KOPT-K1 (cell line): ENCODE results near the gene ABLIM2.

Experiments used
- H3K27ac ChIP-seq: fragments of 200-600 bp; sonication (generic); 2 replicates; pipeline ENCODE4 v1.5.1; 2016; ENCODE audit warnings: antibody characterized with exemption, mild to moderate bottlenecking, low read depth, low read length; ENCODE audit not compliant: poor library complexity, severe bottlenecking
- H3K36me3 ChIP-seq: fragments of 200-600 bp; sonication (generic); 2 replicates; pipeline ENCODE4 v1.5.1; 2017; ENCODE audit warnings: antibody characterized with exemption, mild to moderate bottlenecking, low read length, moderate library complexity; ENCODE audit not compliant: insufficient read depth
- H3K9me3 ChIP-seq: fragments of 200-600 bp; sonication (generic); 2 replicates; pipeline ENCODE4 v1.5.1; 2017; ENCODE audit warnings: antibody characterized with exemption, low read length, mild to moderate bottlenecking; ENCODE audit not compliant: insufficient read depth, poor library complexity, severe bottlenecking

Gene ABLIM2

GRCh38 chr4:8005814-8006215, 152.8 kb downstream of the ABLIM2 start:
- H3K9me3 ChIP-seq: no peaks in the 10 kb centered on the region
- no peaks in the 10 kb centered on the region for H3K36me3 ChIP-seq
- H3K27ac ChIP-seq: no peak overlapping the region

DNA sequence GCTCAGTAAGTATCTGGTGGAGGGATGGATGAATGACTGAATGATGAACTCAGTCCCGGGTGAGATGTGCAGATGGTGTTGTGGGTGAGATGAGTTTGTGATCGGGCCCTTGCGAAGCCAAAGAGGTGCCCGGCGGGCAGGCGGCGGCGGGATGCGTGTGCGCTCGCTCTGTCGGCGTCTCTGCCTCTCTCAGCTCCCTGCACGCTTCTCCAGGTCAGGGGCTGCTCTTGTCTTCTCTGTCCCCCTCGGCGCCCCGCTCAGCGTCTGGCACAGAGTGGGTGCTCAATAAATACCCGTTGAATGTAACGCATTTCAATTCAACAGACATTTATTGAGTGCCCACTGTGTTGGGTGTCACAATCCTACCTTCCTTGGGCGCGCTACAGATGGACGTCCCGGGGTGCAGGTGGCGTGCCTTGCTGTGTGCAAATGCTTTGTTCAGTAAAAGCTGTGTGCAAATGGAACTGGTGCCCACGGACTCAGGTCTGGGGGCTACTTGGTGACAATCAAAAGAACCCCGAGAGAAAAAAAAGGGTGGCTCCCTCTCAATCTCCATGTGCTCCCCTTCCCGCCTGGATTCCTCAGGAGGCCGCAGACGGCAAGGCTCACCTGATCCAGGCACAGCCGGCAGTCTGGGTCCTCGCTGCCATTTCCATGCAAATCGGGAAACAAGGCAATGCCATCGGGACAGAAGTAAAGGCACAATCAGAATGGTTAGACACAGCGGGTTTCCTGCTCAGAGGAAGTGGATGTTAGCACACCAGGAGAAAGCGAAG, 153.4 kb downstream of the ABLIM2 start:
- no peaks in the 10 kb centered on the region for H3K36me3 ChIP-seq
- H3K9me3 ChIP-seq: no peaks in the 10 kb centered on the region
- no peak overlapping the region for H3K27ac ChIP-seq

DNA sequence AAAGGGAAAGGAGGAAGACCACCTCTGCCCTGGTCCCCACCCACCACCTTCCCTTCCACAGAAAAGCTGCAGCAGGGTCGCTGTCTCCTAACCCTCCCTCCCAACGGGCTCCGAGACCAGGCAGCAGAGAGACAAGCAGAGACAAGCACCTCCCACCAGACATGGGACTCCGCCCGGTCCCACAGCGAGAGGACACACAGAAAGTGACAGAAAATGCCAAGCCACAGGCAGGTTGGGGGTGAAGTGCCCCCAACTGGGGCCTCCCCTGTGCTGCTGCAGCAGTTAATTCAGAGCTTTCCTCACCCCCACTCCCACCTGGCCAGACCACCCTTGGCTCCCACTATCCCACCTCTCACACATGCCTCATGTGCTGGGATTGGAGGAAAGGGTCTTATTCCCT, 154.5 kb downstream of the ABLIM2 start:
- no peaks in the 10 kb centered on the region for H3K9me3 ChIP-seq
- no peak overlapping the region for H3K27ac ChIP-seq

DNA sequence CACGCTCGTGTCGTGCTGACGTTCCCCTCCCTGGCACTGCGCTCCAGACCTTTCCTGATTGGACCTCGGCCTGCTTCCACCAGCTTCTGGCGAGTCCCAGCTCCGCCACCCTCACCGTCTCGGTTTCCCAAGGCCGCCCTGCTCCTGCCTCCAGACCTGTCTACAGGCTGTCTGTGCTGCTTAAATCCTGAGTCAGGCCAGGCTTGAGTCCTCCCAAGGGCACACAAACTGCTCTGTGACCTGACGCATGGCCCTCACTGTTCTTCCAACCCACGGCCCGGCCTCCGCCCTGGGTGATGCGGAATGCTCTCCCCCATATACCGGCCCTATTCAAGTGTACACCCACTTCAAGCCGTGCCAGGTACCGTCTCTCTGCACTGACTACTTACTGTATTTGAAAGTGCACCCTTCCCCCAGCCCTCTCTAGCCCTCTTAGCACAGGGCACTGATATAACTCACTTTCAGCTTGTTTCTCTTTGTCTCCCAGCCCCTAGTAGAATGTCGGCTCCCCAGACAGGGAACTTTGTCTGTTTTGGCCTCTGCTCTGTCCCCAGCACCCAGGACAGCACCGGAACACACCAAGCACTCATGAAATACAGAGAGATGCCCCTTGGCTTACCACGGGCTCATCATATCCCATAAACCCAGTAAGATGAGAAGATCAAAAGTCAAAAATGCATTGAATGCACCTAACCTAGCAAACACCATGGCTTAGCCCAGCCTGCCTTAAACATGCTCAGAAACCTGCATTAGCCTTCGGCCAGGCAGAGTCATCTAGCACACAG, 155.9 kb downstream of the ABLIM2 start:
- Histone ChIP-seq H3K9me3 (no peaks in the 10 kb centered on the region), H3K36me3 (no peaks in the 10 kb centered on the region)

More for the DNA sequence above, 154.5 kb downstream of the ABLIM2 start:
- H3K36me3 ChIP-seq: no peaks in the 10 kb centered on the region

GRCh38 chr4:8001564-8002355, 156.9 kb downstream of the ABLIM2 start:
- Histone ChIP-seq H3K27ac (no peak overlapping the region), H3K36me3 (no peaks in the 10 kb centered on the region), H3K9me3 (no peaks in the 10 kb centered on the region)

More for the DNA sequence above, 155.9 kb downstream of the ABLIM2 start:
- H3K27ac ChIP-seq: no peak overlapping the region

GRCh38 chr4:8000721-8001491, 157.7 kb downstream of the ABLIM2 start:
- Histone ChIP-seq H3K36me3 (no peaks in the 10 kb centered on the region), H3K27ac (no peak overlapping the region), H3K9me3 (no peaks in the 10 kb centered on the region)

- H3K9me3 ChIP-seq: no peaks in the 10 kb centered on the region
- no peaks in the 10 kb centered on the region for H3K36me3 ChIP-seq
- no peak overlapping the region for H3K27ac ChIP-seq
Observed at GRCh38 chr4:8000247-8000646, 158.4 kb downstream of the ABLIM2 start.

DNA sequence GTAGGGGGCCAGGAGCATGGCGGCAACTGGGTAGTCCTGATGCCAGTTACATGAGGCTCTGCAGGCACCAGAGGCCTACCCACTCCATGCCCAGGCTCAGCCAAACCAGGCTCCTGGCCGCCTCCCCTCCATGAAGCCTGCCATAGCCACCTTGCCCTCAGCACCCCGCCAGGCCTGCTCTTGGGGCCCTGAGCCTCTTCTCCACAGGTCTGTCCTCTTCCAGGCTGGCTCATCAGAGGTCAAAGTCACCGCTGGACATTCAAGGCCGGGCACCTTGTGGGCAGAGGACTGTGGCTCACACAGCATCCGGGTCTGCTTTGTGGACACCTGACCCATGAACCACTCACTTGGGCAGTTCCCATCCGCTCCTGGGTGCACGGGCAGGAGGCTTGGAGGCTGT, 158.9 kb downstream of the ABLIM2 start:
- no peaks in the 10 kb centered on the region for H3K36me3 ChIP-seq
- H3K9me3 ChIP-seq: no peaks in the 10 kb centered on the region
- no peak overlapping the region for H3K27ac ChIP-seq

DNA sequence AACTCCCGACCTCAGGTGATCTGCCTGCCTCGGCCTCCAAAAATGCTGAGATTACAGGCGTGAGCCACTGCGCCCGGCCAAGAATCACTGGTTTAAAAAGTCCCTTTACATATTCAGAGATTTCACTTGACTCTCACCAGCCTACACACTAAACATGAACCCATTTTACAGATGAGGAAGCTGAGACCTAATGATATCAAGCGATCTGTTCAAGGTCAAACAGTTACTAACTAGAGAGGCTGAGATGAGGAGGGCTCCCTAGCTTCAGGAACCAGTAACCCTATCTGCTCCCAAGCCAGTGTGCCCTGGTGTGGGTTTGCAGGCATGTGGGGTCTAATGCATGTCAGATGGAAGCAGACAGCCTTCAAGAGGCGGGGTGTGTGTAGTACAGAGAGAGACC, 159.3 kb downstream of the ABLIM2 start:
- Histone ChIP-seq H3K27ac (no peak overlapping the region), H3K36me3 (no peaks in the 10 kb centered on the region), H3K9me3 (no peaks in the 10 kb centered on the region)

DNA sequence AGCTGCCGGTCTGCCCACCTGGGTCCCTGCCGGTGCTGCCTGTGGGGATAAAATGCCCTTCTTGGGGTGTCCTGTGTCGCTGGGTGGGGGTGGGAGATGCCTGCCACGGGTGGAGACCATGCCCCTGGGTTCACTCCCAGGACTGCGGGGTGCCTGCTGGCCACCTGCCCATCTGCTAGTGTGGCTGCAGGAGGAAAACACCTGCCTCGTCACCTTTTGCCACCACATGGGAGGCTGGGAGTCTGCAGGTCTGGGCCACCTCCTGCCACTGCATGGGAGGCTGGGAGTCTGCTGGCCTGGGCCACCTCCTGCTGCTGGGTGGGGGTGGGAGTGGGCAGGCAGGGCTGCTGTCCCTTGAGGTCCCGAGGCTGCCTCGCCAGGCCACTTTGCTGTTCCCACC, 160.2 kb downstream of the ABLIM2 start:
- no peaks in the 10 kb centered on the region for H3K9me3 ChIP-seq
- no peak overlapping the region for H3K27ac ChIP-seq
- H3K36me3 ChIP-seq: no peaks in the 10 kb centered on the region

- no peak overlapping the region for H3K27ac ChIP-seq
- H3K9me3 ChIP-seq: no peaks in the 10 kb centered on the region
- H3K36me3 ChIP-seq: no peaks in the 10 kb centered on the region
Observed at GRCh38 chr4:7995866-7996265, 162.7 kb downstream of the ABLIM2 start.

- Histone ChIP-seq H3K36me3 (no peaks in the 10 kb centered on the region), H3K27ac (no peak overlapping the region), H3K9me3 (no peaks in the 10 kb centered on the region)
Observed at GRCh38 chr4:7995135-7995534, 163.5 kb downstream of the ABLIM2 start.

DNA sequence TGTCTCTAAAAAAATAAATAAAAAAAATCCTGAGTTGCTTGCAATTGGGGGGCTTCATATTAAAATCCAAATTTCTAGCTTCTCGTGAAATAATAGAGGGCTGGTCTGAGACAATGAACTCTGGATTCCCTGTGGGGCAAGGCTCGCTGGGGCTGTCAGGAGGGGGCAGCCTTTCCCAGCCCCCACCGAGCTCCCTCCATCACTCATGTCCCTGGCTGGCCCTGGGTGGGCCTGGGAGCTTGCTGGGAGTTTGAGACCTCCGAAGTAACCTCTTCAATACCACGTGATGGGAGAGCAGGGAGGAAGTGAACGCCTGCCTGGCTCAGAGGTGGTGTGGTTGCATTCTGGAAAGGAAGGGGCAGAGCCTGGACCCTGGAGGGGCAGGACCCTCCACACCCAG, 164.9 kb downstream of the ABLIM2 start:
- Histone ChIP-seq H3K27ac (no peak overlapping the region), H3K9me3 (no peaks in the 10 kb centered on the region), H3K36me3 (no peaks in the 10 kb centered on the region)

DNA sequence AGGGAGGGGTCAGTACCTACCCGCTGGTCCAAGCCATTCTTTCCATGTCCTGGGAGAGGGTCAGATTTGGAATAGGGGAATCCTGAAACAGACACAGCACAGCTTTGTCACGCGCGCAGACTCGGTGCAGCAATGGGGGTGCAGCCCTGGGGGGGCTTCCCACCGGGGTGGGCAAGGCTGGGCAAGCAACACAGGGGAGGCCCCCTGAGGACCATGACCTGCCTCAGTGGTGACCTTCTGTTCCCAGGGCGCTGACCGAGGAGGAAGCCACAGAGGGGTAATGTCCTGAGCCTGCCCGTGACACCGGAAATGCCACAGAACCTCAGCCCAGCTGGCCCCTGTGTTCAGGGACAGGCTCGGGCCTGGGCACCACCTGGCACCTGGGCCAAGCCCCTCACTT, 165.8 kb downstream of the ABLIM2 start:
- Histone ChIP-seq H3K9me3 (no peaks in the 10 kb centered on the region), H3K27ac (no peak overlapping the region), H3K36me3 (no peaks in the 10 kb centered on the region)
